Caco-2 (cell line): Measurements from ENCODE around the gene TRAPPC5. TPM values are rescaled to one million over a fixed set of nuclear protein-coding genes. Genes with fewer than 3 reads are reported as not detected.

Source experiments
- BruUV-seq: library from RNA; stranded (reverse); fragments of 400-500 nt; replicated peaks from 2 replicates; lab custom pipeline; 2021; lab: Mats Ljungman, UMichigan
- CTCF ChIA-PET: fragments of 300-600 bp; sonication (Branson Sonifier 250); formaldehyde crosslinking; loops from one replicate; lab custom pipeline; 2022; ENCODE audit warnings: antibody characterized with exemption; lab: Charles Lee
- POLR2A ChIA-PET: fragments of 300-600 bp; sonication (Branson Sonifier 250); formaldehyde crosslinking; loops from one replicate; lab custom pipeline; 2022; ENCODE audit warnings: antibody characterized with exemption; lab: Charles Lee
- DNase-seq, 2 experiments: peaks; one replicate each; pipeline versions ENCODE4 v3.0.0 to v3.0.0-alpha.2; 2020 to 2022
- H3K27me3 ChIP-seq: replicated peaks from 2 replicates; pipeline ENCODE4 v1.6.0; 2011; ENCODE audit warnings: low read length; ENCODE audit not compliant: control insufficient read depth, insufficient read depth
- H3K36me3 ChIP-seq: 2 replicates; pipeline ENCODE4 v1.5.1; 2011; ENCODE audit warnings: low read length; ENCODE audit not compliant: control insufficient read depth, insufficient read depth
- H3K4me1 ChIP-seq: fragments of 250-450 bp; sonication (Bioruptor Pico); 2 replicates; pipeline ENCODE4 v1.5.1; 2020; ENCODE audit warnings: mild to moderate bottlenecking
- H3K4me3 ChIP-seq: 2 replicates; pipeline ENCODE4 v1.5.1; 2011; ENCODE audit warnings: low read depth, mild to moderate bottlenecking, control low read depth, low read length
- H3K9me3 ChIP-seq: fragments of 250-450 bp; sonication (Bioruptor Pico); 2 replicates; pipeline ENCODE4 v1.5.1; 2020; ENCODE audit warnings: mild to moderate bottlenecking, moderate library complexity
- H3K27ac Mint-ChIP-seq: one replicate; pipeline ENCODE4 v1.8.0; 2022; ENCODE audit warnings: mixed read lengths; ENCODE audit not compliant: unreplicated experiment
- H3K27me3 Mint-ChIP-seq: one replicate; pipeline ENCODE4 v1.8.0; 2022; ENCODE audit warnings: mixed read lengths; ENCODE audit not compliant: insufficient read depth, unreplicated experiment
- H3K36me3 Mint-ChIP-seq: one replicate; pipeline ENCODE4 v1.8.0; 2022; ENCODE audit warnings: mild to moderate bottlenecking, mixed read lengths; ENCODE audit not compliant: insufficient read depth, unreplicated experiment
- H3K4me1 Mint-ChIP-seq: one replicate; pipeline ENCODE4 v1.8.0; 2022; ENCODE audit warnings: low read depth, mixed read lengths; ENCODE audit not compliant: unreplicated experiment
- H3K4me3 Mint-ChIP-seq: one replicate; pipeline ENCODE4 v1.8.0; 2022; ENCODE audit warnings: mild to moderate bottlenecking, moderate library complexity, mixed read lengths; ENCODE audit not compliant: unreplicated experiment
- H3K9me3 Mint-ChIP-seq: one replicate; pipeline ENCODE4 v1.8.0; 2022; ENCODE audit warnings: mixed read lengths; ENCODE audit not compliant: unreplicated experiment
- CTCF ChIP-seq, 2 experiments: fragments of 200-600 bp in 1 of 2; IDR thresholded peaks; 1 replicate in 1 of 2; 2 replicates in 1 of 2; pipeline versions ENCODE4 v1.5.1 to v1.8.0; 2011 to 2022; ENCODE audit warnings: antibody characterized with exemption in 1 of 2, control low read depth in 1 of 2, inconsistent platforms in 1 of 2, low read depth in 1 of 2, low read length in 1 of 2, mild to moderate bottlenecking in 1 of 2, moderate library complexity in 1 of 2; ENCODE audit not compliant: insufficient read depth in 1 of 2, severe bottlenecking in 1 of 2, unreplicated experiment in 1 of 2
- intact Hi-C: fragments of 100-400 bp; cut with micrococcal nuclease; formaldehyde crosslinking; loops from one replicate; pipeline ENCODE4 v1.10.0; 2022; ENCODE audit not compliant: unreplicated experiment
- total RNA-seq: library from RNA; stranded (reverse); gene quantifications from 2 replicates; pipeline ENCODE4 v1.2.3, GENCODE V29; 2022

Gene TRAPPC5
- total RNA-seq, 1 experiment from 2014 or later: 80.3 TPM

- peak overlapping the region; percentile 79 for H3K4me3 Mint-ChIP-seq
- no peaks in the 10 kb centered on the region for H3K4me1 Mint-ChIP-seq
- ChIA-PET POLR2A (interaction anchor here (0.6 to 0.7 kb wide), 2 partner anchors 8 to 570 kb away, joined by 3 to 4 read pairs; partner anchors contain the start of genes PET100 and XAB2), CTCF (interaction anchor here (0.6 to 1.4 kb wide), 4 partner anchors 8 to 162 kb away, joined by 4 to 7 read pairs (median 4); partner anchors contain the start of genes PET100 and TRAPPC5)
- peak in 1 of 2 experiments; percentile 34 for DNase-seq
- peaks cover 7% of the 10 kb centered on the region for H3K4me1 ChIP-seq
- peaks cover 22% of the 10 kb centered on the region for H3K36me3 Mint-ChIP-seq
- peak overlapping the region; percentile 63 for H3K4me3 ChIP-seq
- BruUV-seq: TSS peak; percentile 25
- peaks cover 2% of the 10 kb centered on the region; the same call in 1 of the 2 replicates for H3K36me3 ChIP-seq
- no peaks in the 10 kb centered on the region for H3K27me3 Mint-ChIP-seq
- H3K9me3 Mint-ChIP-seq: peaks cover 9% of the 10 kb centered on the region
- H3K27me3 ChIP-seq: no peaks in the 10 kb centered on the region
- intact Hi-C loops: loop anchor here (1.0 to 2.0 kb wide), 2 partner anchors 8 to 69 kb away; partner anchors contain the start of genes PET100 and XAB2
- TF ChIP-seq CTCF (IDR thresholded peaks at IDR 0.05; ENCODE audit: insufficient read depth in 1 of 2, low read depth in 1 of 2, low read length in 1 of 2, severe bottlenecking in 1 of 2, unreplicated experiment in 1 of 2): no peak
- H3K27ac Mint-ChIP-seq: peak overlapping the region; percentile 77
- H3K9me3 ChIP-seq: no peaks in the 10 kb centered on the region
These were observed 43.0 kb upstream of the TRAPPC5 start for GRCh38 chr19:7637374-7638256.

GRCh38 chr19:7638802-7639465, 41.7 kb upstream of the TRAPPC5 start:
- BruUV-seq: no TSS peak
- no peak overlapping the region for H3K27ac Mint-ChIP-seq
- intact Hi-C loops: no loop called here
- no peaks in the 10 kb centered on the region for H3K27me3 ChIP-seq
- peaks cover 2% of the 10 kb centered on the region for H3K36me3 ChIP-seq
- H3K9me3 Mint-ChIP-seq: peaks cover 9% of the 10 kb centered on the region
- no peaks in the 10 kb centered on the region for H3K9me3 ChIP-seq
- H3K27me3 Mint-ChIP-seq: no peaks in the 10 kb centered on the region
- H3K4me3 ChIP-seq: no peak overlapping the region
- H3K4me1 ChIP-seq: peaks cover 7% of the 10 kb centered on the region
- TF ChIP-seq CTCF (IDR thresholded peaks at IDR 0.05; ENCODE audit: insufficient read depth in 1 of 2, low read depth in 1 of 2, low read length in 1 of 2, severe bottlenecking in 1 of 2, unreplicated experiment in 1 of 2): no peak
- no peak for DNase-seq
- H3K36me3 Mint-ChIP-seq: peaks cover 22% of the 10 kb centered on the region
- ChIA-PET CTCF (no interaction called here), POLR2A (no interaction called here)
- H3K4me3 Mint-ChIP-seq: no peak overlapping the region
- H3K4me1 Mint-ChIP-seq: no peaks in the 10 kb centered on the region

GRCh38 chr19:7639863-7640348, 40.7 kb upstream of the TRAPPC5 start:
- intact Hi-C loops: no loop called here
- Mint-ChIP-seq H3K4me3 (peak overlapping the region; percentile 2), H3K27ac (no peak overlapping the region), H3K36me3 (peaks cover 30% of the 10 kb centered on the region), H3K4me1 (no peaks in the 10 kb centered on the region), H3K9me3 (peaks cover 9% of the 10 kb centered on the region), H3K27me3 (no peaks in the 10 kb centered on the region)
- CTCF ChIA-PET: no interaction called here
- Histone ChIP-seq H3K27me3 (no peaks in the 10 kb centered on the region), H3K9me3 (no peaks in the 10 kb centered on the region), H3K4me1 (peaks cover 7% of the 10 kb centered on the region), H3K4me3 (no peak overlapping the region), H3K36me3 (peaks cover 2% of the 10 kb centered on the region)
- TF ChIP-seq CTCF (IDR thresholded peaks at IDR 0.05; ENCODE audit: insufficient read depth in 1 of 2, low read depth in 1 of 2, low read length in 1 of 2, severe bottlenecking in 1 of 2, unreplicated experiment in 1 of 2): no peak
- POLR2A ChIA-PET: no interaction called here
- no TSS peak for BruUV-seq
- no peak for DNase-seq
